Adrenal gland (tissue), 12 donors: ENCODE results near the gene TFB1M. TPM values are rescaled to one million over a fixed set of nuclear protein-coding genes. Genes with fewer than 3 reads are reported as not detected.

ENCODE experiments used
- DNase-seq, 7 donors: peaks; one replicate each; pipeline ENCODE4 v3.0.0-alpha.2; 2019 to 2020
- H3K27ac ChIP-seq, 5 donors: fragments of 200-600 bp; sonication (generic) in 4 of 5; 1 replicate in 3 of 5; 2 replicates in 2 of 5; pipeline versions ENCODE4 v1.5.1 to v1.8.0; 2016 to 2020; ENCODE audit warnings: mild to moderate bottlenecking in 1 of 5
- H3K27me3 ChIP-seq: fragments of 200-600 bp; 2 replicates; pipeline ENCODE4 v1.8.0; 2021
- H3K36me3 ChIP-seq, 2 donors: fragments of 200-600 bp; replicated peaks in 1 of 2; 1 replicate in 1 of 2; 2 replicates in 1 of 2; pipeline versions ENCODE4 v1.5.1 to v1.8.0; 2018 to 2022
- H3K4me1 ChIP-seq, 2 donors: fragments of 200-600 bp; replicated peaks in 1 of 2; 1 replicate in 1 of 2; 2 replicates in 1 of 2; pipeline versions ENCODE4 v1.5.1 to v1.8.0; 2018 to 2021
- H3K4me3 ChIP-seq, 4 donors: fragments of 200-600 bp; sonication (generic) in 3 of 4; one replicate each; pipeline ENCODE4 v1.5.1; 2016 to 2018
- H3K9me3 ChIP-seq, 3 donors: fragments of 200-600 bp; sonication (generic) in 1 of 3; replicated peaks in 1 of 3; 1 replicate in 2 of 3; 2 replicates in 1 of 3; pipeline versions ENCODE4 v1.5.1 to v1.8.0; 2016 to 2021
- POLR2A ChIP-seq, 2 donors: fragments of 450-650 bp; IDR thresholded peaks; one replicate each; pipeline ENCODE4 v1.6.1; 2017; ENCODE audit warnings: antibody characterized with exemption in 2 of 2, mild to moderate bottlenecking in 2 of 2, moderate library complexity in 1 of 2
- WGBS, 4 donors: extraction: QIAGEN DNeasy Blood & Tissue Kit in 2 of 4; methylation state at CpG; one replicate each; pipeline versions ENCODE4 v1.1.5 to v1.1.7; 2013 to 2017; 5-methylcytosine and 5-hydroxymethylcytosine counted together
- intact Hi-C, 2 donors: fragments of 100-400 bp; cut with DNase I; formaldehyde crosslinking; loops; one replicate each; pipeline versions ENCODE4 v1.14.1 to v1.15.0; 2022 to 2023
- polyA plus RNA-seq, 3 donors: library from polyadenylated mRNA; stranded (reverse); fragments of 200-250 nt in 2 of 3; fragments of 350-450 nt in 1 of 3; fragmentation: Illumina TruSeq in 1 of 3; extraction: RNeasy Lipid Tissue Mini Kit (QIAGEN cat#74804) in 1 of 3; gene quantifications; one replicate each; pipeline ENCODE4 v1.2.3, GENCODE V29; 2013 to 2014
- total RNA-seq, 9 donors: library from RNA; depleted of rRNA in 4 of 9; stranded (reverse); fragments of >200 nt in 4 of 9; fragments of 120-200 nt in 1 of 9; fragmentation: NEBNext Ultra II Directional in 1 of 9; extraction: Animal tissue kit (Norgen Biotek cat#: 25700) in 1 of 9; gene quantifications; one replicate each; pipeline versions ENCODE4 v1.1.0 to v1.2.4, GENCODE V29; 2013 to 2023
- TF ChIP-seq, protein P1 (sequence below), 6 experiments: fragments of 450-650 bp in 4 of 6; fragments of 200-600 bp in 2 of 6; sonication (generic) in 1 of 6; IDR thresholded peaks; 1 replicate in 5 of 6; 2 replicates in 1 of 6; pipeline versions ENCODE4 v1.5.1 to v1.8.0; 2016 to 2021; ENCODE audit warnings: antibody characterized with exemption in 6 of 6, mild to moderate bottlenecking in 2 of 6, moderate library complexity in 1 of 6
- donor health status: healthy with polysubstance abuse.
- donor health status: Bipolar disorder and iron deficiency.
- donor health status: DM: yes; HTN: yes; CAD: no.
- donor health status: DM: no; HTN: no; CAD: no.
- donor health status: DM: no; HTN: no; CAD: no.
- donor health status: DM: yes; HTN: yes; CAD: no.

The TFB1M gene
- total and polyA plus RNA-seq, 12 donors = 17.1 to 74.8 (median 49.8) TPM

DNA sequence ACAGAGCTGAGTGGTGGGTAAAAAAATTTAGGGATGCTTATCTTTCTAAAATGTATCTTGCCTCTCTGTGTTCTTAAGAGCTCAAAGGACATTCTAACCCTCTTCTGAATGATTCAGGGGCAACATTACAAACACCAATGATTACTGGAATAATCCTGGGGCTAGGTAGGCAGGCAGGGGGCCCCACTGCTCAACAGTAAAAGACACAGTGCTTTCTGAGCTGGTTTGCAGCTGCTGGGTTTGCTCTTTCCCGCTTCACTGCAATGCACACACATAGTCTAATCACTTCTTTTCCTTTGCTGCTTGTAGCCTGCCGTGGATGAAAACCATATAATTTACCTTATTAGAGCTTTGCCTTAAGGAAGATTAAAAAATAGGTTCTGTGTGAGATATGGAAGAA is 26.5 kb downstream of the TFB1M start:
- H3K27me3 ChIP-seq = no peaks in the 10 kb centered on the region
- no peak overlapping the region for H3K27ac ChIP-seq
- no peaks in the 10 kb centered on the region for H3K9me3 ChIP-seq
- peaks cover 0 to 14% of the 10 kb centered on the region in 2 donors for H3K36me3 ChIP-seq
- H3K4me1 ChIP-seq = no peaks in the 10 kb centered on the region
- intact Hi-C loops = no loop called here
- H3K4me3 ChIP-seq = no peak overlapping the region
- WGBS, 4 donors = 79 to 90% (median 89%) methylated on average over 2 of the region's 2 CpGs
- no peak for DNase-seq
- no peak for TF ChIP-seq POLR2A (IDR thresholded peaks at IDR 0.05)

- Histone ChIP-seq H3K4me1 (peaks cover 0 to 6% of the 10 kb centered on the region in 2 donors), H3K4me3 (no peak overlapping the region), H3K9me3 (no peaks in the 10 kb centered on the region), H3K27ac (no peak overlapping the region), H3K36me3 (peaks cover 0 to 14% of the 10 kb centered on the region in 2 donors), H3K27me3 (no peaks in the 10 kb centered on the region)
- DNase-seq = no peak
- TF ChIP-seq, protein P1, sequence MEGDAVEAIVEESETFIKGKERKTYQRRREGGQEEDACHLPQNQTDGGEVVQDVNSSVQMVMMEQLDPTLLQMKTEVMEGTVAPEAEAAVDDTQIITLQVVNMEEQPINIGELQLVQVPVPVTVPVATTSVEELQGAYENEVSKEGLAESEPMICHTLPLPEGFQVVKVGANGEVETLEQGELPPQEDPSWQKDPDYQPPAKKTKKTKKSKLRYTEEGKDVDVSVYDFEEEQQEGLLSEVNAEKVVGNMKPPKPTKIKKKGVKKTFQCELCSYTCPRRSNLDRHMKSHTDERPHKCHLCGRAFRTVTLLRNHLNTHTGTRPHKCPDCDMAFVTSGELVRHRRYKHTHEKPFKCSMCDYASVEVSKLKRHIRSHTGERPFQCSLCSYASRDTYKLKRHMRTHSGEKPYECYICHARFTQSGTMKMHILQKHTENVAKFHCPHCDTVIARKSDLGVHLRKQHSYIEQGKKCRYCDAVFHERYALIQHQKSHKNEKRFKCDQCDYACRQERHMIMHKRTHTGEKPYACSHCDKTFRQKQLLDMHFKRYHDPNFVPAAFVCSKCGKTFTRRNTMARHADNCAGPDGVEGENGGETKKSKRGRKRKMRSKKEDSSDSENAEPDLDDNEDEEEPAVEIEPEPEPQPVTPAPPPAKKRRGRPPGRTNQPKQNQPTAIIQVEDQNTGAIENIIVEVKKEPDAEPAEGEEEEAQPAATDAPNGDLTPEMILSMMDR (IDR thresholded peaks at IDR 0.05) = no peak
- no peak for TF ChIP-seq POLR2A (IDR thresholded peaks at IDR 0.05)
- WGBS, 4 donors = 90 to 95% (median 92%) methylated on average over 4 of the region's 4 CpGs
- intact Hi-C loops = no loop called here
Observed at GRCh38 chr6:155284775-155285174, 29.5 kb downstream of the TFB1M start.

GRCh38 chr6:155278319-155279049 is 35.8 kb downstream of the TFB1M start:
- intact Hi-C loops = no loop called here
- 86 to 100% (median 98%) methylated on average over 5 of the region's 5 CpGs for WGBS, 4 donors
- H3K4me3 ChIP-seq = no peak overlapping the region
- H3K27ac ChIP-seq = no peak overlapping the region
- DNase-seq = no peak
- TF ChIP-seq POLR2A (IDR thresholded peaks at IDR 0.05) = no peak
- TF ChIP-seq, protein P1 (IDR thresholded peaks at IDR 0.05) = no peak
- peaks cover under 1 to 9% of the 10 kb centered on the region in 2 donors for H3K4me1 ChIP-seq
- H3K27me3 ChIP-seq = no peaks in the 10 kb centered on the region
- peaks cover 0 to under 1% of the 10 kb centered on the region in 2 donors for H3K36me3 ChIP-seq
- H3K9me3 ChIP-seq = no peaks in the 10 kb centered on the region

- Histone ChIP-seq H3K9me3 (no peaks in the 10 kb centered on the region), H3K36me3 (no peaks in the 10 kb centered on the region), H3K4me1 (peaks cover 11 to 15% of the 10 kb centered on the region in 2 donors), H3K27me3 (no peaks in the 10 kb centered on the region), H3K27ac (no peak overlapping the region), H3K4me3 (no peak overlapping the region)
- no peak for TF ChIP-seq POLR2A (IDR thresholded peaks at IDR 0.05)
- TF ChIP-seq, protein P1 (IDR thresholded peaks at IDR 0.05) = no peak
- intact Hi-C loops = no loop called here
- no peak for DNase-seq
Observed at GRCh38 chr6:155276638-155277037, 37.6 kb downstream of the TFB1M start.
